ENCODE data around the gene ZNF768. TPM values are rescaled to one million over a fixed set of nuclear protein-coding genes. Genes with fewer than 3 reads are reported as not detected.

Gene ZNF768
- total and polyA plus RNA-seq, 2 experiments from 2014 or later: 25.2 to 37.6 TPM

DNA sequence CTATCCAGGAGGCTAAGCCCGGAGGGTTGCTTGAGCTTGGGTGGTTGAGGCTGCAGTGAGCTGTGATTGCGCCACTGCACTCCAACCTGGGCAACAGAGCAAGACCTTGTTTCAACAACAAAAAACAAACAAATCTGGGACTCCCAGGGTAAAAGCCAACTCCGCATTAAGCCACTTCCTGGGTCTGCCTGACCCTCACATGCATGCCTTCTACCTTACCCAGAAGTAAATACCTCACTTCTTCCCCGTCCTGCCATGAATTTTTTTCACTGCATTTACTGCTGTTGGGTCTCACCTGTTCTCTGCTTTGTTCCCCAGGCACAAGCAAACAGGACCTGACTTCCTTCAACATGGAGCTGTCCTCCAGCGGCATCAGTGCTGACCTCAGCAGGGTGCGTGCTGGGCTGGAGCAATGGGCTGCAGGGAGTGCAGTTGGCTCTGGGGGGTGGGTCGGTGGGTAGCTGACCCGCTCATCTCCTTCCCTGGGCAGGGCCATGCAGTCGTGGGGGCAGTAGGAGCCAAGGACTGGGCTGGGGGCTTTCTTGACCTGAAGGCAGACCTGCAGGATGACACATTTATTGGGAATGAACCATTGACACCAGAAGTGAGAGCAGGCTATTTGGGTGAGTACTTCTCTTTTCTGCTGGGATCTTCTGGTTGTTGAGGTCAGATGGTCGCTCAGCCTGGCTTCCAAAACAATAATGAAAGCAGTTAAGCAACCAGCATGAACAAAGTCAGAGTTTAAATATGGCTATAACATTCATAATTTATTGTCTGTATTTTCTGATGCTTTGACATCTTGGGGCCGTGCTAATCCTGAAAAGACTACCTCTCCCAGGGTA, 37.4 kb downstream of the ZNF768 start:
- H3K4me3 ChIP-seq: no peak overlapping the region
- no peaks in the 10 kb centered on the region for H3K27me3 ChIP-seq
- no peak for DNase-seq (ENCODE audit: low spot score)
- H3K36me3 ChIP-seq (replicated peaks; ENCODE audit: insufficient read depth, low read depth): no peaks in the 10 kb centered on the region
- H3K79me2 ChIP-seq: no peaks in the 10 kb centered on the region
- H3K9me2 ChIP-seq (replicated peaks; ENCODE audit: insufficient read depth): no peaks in the 10 kb centered on the region
- H4K20me1 ChIP-seq (ENCODE audit: insufficient read depth, poor library complexity, severe bottlenecking): no peaks in the 10 kb centered on the region
- peak overlapping the region; percentile 33 for H3K4me2 ChIP-seq
- H3K27ac ChIP-seq: peak overlapping the region; percentile 27
- no peaks in the 10 kb centered on the region for H3K4me1 ChIP-seq (ENCODE audit: insufficient read depth)
- no peaks in the 10 kb centered on the region for H3K9me3 ChIP-seq (ENCODE audit: low read depth)
- TF ChIP-seq, protein P1, sequence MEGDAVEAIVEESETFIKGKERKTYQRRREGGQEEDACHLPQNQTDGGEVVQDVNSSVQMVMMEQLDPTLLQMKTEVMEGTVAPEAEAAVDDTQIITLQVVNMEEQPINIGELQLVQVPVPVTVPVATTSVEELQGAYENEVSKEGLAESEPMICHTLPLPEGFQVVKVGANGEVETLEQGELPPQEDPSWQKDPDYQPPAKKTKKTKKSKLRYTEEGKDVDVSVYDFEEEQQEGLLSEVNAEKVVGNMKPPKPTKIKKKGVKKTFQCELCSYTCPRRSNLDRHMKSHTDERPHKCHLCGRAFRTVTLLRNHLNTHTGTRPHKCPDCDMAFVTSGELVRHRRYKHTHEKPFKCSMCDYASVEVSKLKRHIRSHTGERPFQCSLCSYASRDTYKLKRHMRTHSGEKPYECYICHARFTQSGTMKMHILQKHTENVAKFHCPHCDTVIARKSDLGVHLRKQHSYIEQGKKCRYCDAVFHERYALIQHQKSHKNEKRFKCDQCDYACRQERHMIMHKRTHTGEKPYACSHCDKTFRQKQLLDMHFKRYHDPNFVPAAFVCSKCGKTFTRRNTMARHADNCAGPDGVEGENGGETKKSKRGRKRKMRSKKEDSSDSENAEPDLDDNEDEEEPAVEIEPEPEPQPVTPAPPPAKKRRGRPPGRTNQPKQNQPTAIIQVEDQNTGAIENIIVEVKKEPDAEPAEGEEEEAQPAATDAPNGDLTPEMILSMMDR (IDR thresholded peaks at IDR 0.05; ENCODE audit: poor library complexity): no peak
- TF ChIP-seq EZH2 (IDR thresholded peaks at IDR 0.05; ENCODE audit: borderline replicate concordance): no peak
- TF ChIP-seq EZH2phosphoT487 (IDR thresholded peaks at IDR 0.05; ENCODE audit: low read depth, severe bottlenecking, unreplicated experiment): no peak
- 57% methylated on average over 11 of the region's 11 CpGs for WGBS (ENCODE audit: low lambda C conversion rate, missing lambda C conversion rate)
- H2AFZ ChIP-seq: no peak overlapping the region

DNA sequence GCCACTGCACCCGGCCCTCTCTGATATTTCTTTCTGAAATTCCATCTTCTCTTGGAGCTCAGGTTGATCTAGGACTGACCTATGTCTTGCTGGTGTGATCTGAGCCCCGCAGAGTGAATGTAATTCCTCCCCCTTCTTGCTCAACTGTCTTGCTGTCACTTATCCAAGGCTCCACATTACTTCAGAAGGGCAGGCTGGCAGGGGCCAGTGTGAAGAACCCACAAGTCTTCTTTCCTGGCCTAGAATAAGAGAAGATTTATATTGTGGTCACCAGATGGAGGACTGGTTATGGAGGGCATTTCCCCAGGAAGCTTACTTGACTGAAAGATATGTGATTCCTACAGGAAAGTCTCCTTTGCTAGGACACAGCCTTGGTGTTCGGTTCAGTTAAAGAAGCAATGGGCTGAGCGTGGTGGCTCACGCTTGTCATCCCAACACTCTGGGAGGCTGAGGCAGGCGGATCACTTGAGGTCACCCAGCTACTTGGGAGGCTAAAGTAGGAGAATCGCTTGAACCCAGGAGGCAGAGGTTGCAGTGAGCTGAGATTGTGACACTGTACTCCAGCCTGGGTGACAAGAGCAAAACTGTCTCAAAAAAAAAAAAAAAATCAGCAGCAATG, 40.4 kb downstream of the ZNF768 start:
- no peak overlapping the region for H3K27ac ChIP-seq
- no peak overlapping the region for H3K4me2 ChIP-seq
- no peaks in the 10 kb centered on the region for H3K79me2 ChIP-seq
- no peaks in the 10 kb centered on the region for H4K20me1 ChIP-seq (ENCODE audit: insufficient read depth, poor library complexity, severe bottlenecking)
- TF ChIP-seq, protein P1 (IDR thresholded peaks at IDR 0.05; ENCODE audit: poor library complexity): no peak
- TF ChIP-seq EZH2phosphoT487 (IDR thresholded peaks at IDR 0.05; ENCODE audit: low read depth, severe bottlenecking, unreplicated experiment) (no peak), EZH2 (IDR thresholded peaks at IDR 0.05; ENCODE audit: borderline replicate concordance) (no peak)
- no peaks in the 10 kb centered on the region for H3K27me3 ChIP-seq
- 89% methylated on average over 7 of the region's 7 CpGs for WGBS (ENCODE audit: low lambda C conversion rate, missing lambda C conversion rate)
- no peaks in the 10 kb centered on the region for H3K9me3 ChIP-seq (ENCODE audit: low read depth)
- no peak for DNase-seq (ENCODE audit: low spot score)
- H3K36me3 ChIP-seq (replicated peaks; ENCODE audit: insufficient read depth, low read depth): no peaks in the 10 kb centered on the region
- no peak overlapping the region for H3K4me3 ChIP-seq
- no peaks in the 10 kb centered on the region for H3K4me1 ChIP-seq (ENCODE audit: insufficient read depth)
- H3K9me2 ChIP-seq (replicated peaks; ENCODE audit: insufficient read depth): no peaks in the 10 kb centered on the region
- no peak overlapping the region for H2AFZ ChIP-seq

- no peaks in the 10 kb centered on the region for H3K36me3 ChIP-seq (replicated peaks; ENCODE audit: insufficient read depth, low read depth)
- H3K79me2 ChIP-seq: no peaks in the 10 kb centered on the region
- no peaks in the 10 kb centered on the region for H3K9me3 ChIP-seq (ENCODE audit: low read depth)
- H4K20me1 ChIP-seq (ENCODE audit: insufficient read depth, poor library complexity, severe bottlenecking): no peaks in the 10 kb centered on the region
- H3K4me1 ChIP-seq (ENCODE audit: insufficient read depth): no peaks in the 10 kb centered on the region
- no peak overlapping the region for H3K4me2 ChIP-seq
- H3K27ac ChIP-seq: no peak overlapping the region
- no peak overlapping the region for H2AFZ ChIP-seq
- DNase-seq (ENCODE audit: low spot score): no peak
- TF ChIP-seq EZH2 (IDR thresholded peaks at IDR 0.05; ENCODE audit: borderline replicate concordance) (no peak), EZH2phosphoT487 (IDR thresholded peaks at IDR 0.05; ENCODE audit: low read depth, severe bottlenecking, unreplicated experiment) (no peak)
- TF ChIP-seq, protein P1 (IDR thresholded peaks at IDR 0.05; ENCODE audit: poor library complexity): no peak
- no peak overlapping the region for H3K4me3 ChIP-seq
- H3K9me2 ChIP-seq (replicated peaks; ENCODE audit: insufficient read depth): no peaks in the 10 kb centered on the region
- no peaks in the 10 kb centered on the region for H3K27me3 ChIP-seq
These were observed 41.5 kb downstream of the ZNF768 start for GRCh38 chr16:30484887-30485286.

Measured in hepatocyte (in vitro differentiated cells).